ENCODE measurements around the gene GDF15. TPM values are rescaled to one million over a fixed set of nuclear protein-coding genes. Genes with fewer than 3 reads are reported as not detected.
A peak's percentile ranks its signal among the peaks of the same experiment; 100 is the strongest.
"Not testable (repeated sequence)": the region's sequence is repeated elsewhere in the genome, so short reads cannot be mapped to it uniquely, and the experiment has no call there.

Gene GDF15
- polyA plus RNA-seq, 4 donors: 2.8 to 15.0 (median 6.6) TPM

- no peak for DNase-seq (ENCODE audit: low read depth in 4 of 4, low spot score in 3 of 4)
Measured at GRCh38 chr19:18390065-18390907, 4.3 kb downstream of the GDF15 start.

- no peak for DNase-seq (ENCODE audit: low read depth in 4 of 4, low spot score in 3 of 4)
Measured at GRCh38 chr19:18391509-18392075, 5.6 kb downstream of the GDF15 start.

- DNase-seq (ENCODE audit: low read depth in 4 of 4, low spot score in 3 of 4): no peak
Measured at GRCh38 chr19:18392417-18392816, 6.5 kb downstream of the GDF15 start.

GRCh38 chr19:18392926-18393325, 7.0 kb downstream of the GDF15 start:
- DNase-seq (ENCODE audit: low read depth in 4 of 4, low spot score in 3 of 4): no peak

- no peak for DNase-seq (ENCODE audit: low read depth in 4 of 4, low spot score in 3 of 4)
Measured at GRCh38 chr19:18393836-18394235, 7.9 kb downstream of the GDF15 start.

GRCh38 chr19:18396471-18397241, 10.7 kb downstream of the GDF15 start:
- DNase-seq (ENCODE audit: low read depth in 4 of 4, low spot score in 3 of 4): no peak

GRCh38 chr19:18397242-18398202, 11.6 kb downstream of the GDF15 start, which contains the start of gene LRRC25:
Gene LRRC25, minus strand, starts transcription at chr19:18397622. Its CDS starts 659 bp downstream, at chr19:18396963.
- DNase-seq (ENCODE audit: low read depth in 4 of 4, low spot score in 3 of 4): no peak

GRCh38 chr19:18399008-18399407, 13.1 kb downstream of the GDF15 start:
- no peak for DNase-seq (ENCODE audit: low read depth in 4 of 4, low spot score in 3 of 4)

GRCh38 chr19:18401580-18402112, 15.7 kb downstream of the GDF15 start:
- no peak for DNase-seq (ENCODE audit: low read depth in 4 of 4, low spot score in 3 of 4)

- DNase-seq (ENCODE audit: low read depth in 4 of 4, low spot score in 3 of 4): not testable (repeated sequence)
Measured at GRCh38 chr19:18402455-18403248, 16.7 kb downstream of the GDF15 start.

- not testable (repeated sequence) for DNase-seq (ENCODE audit: low read depth in 4 of 4, low spot score in 3 of 4)
Measured at GRCh38 chr19:18405754-18406153, 19.8 kb downstream of the GDF15 start.

- no peak for DNase-seq (ENCODE audit: low read depth in 4 of 4, low spot score in 3 of 4)
Measured at GRCh38 chr19:18406749-18407148, 20.8 kb downstream of the GDF15 start.

GRCh38 chr19:18408053-18408476, 22.1 kb downstream of the GDF15 start:
- DNase-seq (ENCODE audit: low read depth in 4 of 4, low spot score in 3 of 4): no peak

- DNase-seq (ENCODE audit: low read depth in 4 of 4, low spot score in 3 of 4): no peak
Measured at GRCh38 chr19:18412610-18413239, 26.8 kb downstream of the GDF15 start.

- DNase-seq (ENCODE audit: low read depth in 4 of 4, low spot score in 3 of 4): no peak
Measured at GRCh38 chr19:18414504-18415177, 28.7 kb downstream of the GDF15 start.

- no peak for DNase-seq (ENCODE audit: low read depth in 4 of 4, low spot score in 3 of 4)
Measured at GRCh38 chr19:18415178-18415867, 29.4 kb downstream of the GDF15 start.

- peak in 2 of 4 donors; percentile 86 to 87 for DNase-seq (ENCODE audit: low read depth in 4 of 4, low spot score in 3 of 4)
Measured at GRCh38 chr19:18416778-18417249, 30.9 kb downstream of the GDF15 start.

Measured in right renal pelvis (tissue), 4 donors.